ENCODE data around the gene ANKRD23.

Gene ANKRD23

DNA sequence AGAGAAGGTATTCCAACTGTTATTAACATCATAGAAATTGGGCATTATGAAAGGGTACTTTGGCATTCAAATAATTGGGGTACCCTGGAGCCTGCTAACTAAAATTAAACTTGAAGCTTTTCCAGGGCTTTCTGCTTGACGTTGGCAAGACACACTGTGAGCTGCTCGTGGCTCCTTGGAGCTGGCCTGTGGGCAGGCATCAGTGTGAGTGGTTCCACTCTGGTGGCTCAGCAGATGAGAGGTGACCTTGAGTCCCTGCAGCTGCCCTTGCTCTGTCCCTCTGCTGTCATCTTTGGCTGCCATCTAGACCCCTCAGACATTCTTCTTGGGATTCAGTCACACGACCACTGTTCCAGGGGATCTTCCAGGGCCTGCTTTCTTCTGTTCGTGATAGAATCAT, 21.0 kb downstream of the ANKRD23 start:
- Histone ChIP-seq H3K27me3 (ENCODE audit: control insufficient read depth, insufficient read depth, low read length) (no peaks in the 10 kb centered on the region), H3K9ac (ENCODE audit: low read length) (no peak overlapping the region), H3K27ac (ENCODE audit: low read depth, low read length) (peak overlapping the region; percentile 13), H3K4me3 (ENCODE audit: low read length) (no peak overlapping the region), H3K36me3 (ENCODE audit: control insufficient read depth, insufficient read depth, low read length) (peaks cover 11% of the 10 kb centered on the region), H3K4me1 (ENCODE audit: control insufficient read depth, insufficient read depth, low read length) (peaks cover 18% of the 10 kb centered on the region)

DNA sequence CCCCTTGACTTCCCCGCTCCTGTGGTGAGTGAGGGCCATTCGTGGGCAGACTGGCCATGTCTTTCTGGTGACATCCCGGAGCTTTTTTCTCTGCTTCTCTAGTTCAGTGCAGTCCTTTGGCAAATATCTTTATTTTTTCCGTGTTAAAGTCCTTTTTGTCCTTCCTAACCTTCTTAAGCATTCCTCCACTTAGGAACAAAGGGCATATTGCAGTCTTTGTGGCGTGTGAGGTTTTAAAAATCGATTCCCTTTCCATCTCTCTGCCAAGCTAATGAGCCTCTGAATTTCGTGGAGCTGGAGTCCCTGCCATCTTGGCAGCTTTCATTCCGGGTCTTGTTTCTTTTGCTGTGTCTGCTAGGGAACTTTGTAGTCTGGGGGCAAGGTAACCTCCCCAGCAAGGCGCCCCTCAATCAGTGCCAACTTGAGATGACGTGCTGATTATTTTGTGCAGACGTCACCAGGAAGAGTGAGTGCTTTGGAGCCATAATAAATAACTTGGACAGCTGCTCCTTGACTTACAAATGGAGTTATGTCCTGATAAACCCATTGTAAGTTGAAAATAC, 22.6 kb downstream of the ANKRD23 start:
- H3K4me1 ChIP-seq (ENCODE audit: control insufficient read depth, insufficient read depth, low read length), result peaks cover 25% of the 10 kb centered on the region
- H3K9ac ChIP-seq (ENCODE audit: low read length), result no peak overlapping the region
- no peak overlapping the region for H3K4me3 ChIP-seq (ENCODE audit: low read length)
- H3K27ac ChIP-seq (ENCODE audit: low read depth, low read length), result no peak overlapping the region
- H3K27me3 ChIP-seq (ENCODE audit: control insufficient read depth, insufficient read depth, low read length), result no peaks in the 10 kb centered on the region
- H3K36me3 ChIP-seq (ENCODE audit: control insufficient read depth, insufficient read depth, low read length), result peaks cover 6% of the 10 kb centered on the region

DNA sequence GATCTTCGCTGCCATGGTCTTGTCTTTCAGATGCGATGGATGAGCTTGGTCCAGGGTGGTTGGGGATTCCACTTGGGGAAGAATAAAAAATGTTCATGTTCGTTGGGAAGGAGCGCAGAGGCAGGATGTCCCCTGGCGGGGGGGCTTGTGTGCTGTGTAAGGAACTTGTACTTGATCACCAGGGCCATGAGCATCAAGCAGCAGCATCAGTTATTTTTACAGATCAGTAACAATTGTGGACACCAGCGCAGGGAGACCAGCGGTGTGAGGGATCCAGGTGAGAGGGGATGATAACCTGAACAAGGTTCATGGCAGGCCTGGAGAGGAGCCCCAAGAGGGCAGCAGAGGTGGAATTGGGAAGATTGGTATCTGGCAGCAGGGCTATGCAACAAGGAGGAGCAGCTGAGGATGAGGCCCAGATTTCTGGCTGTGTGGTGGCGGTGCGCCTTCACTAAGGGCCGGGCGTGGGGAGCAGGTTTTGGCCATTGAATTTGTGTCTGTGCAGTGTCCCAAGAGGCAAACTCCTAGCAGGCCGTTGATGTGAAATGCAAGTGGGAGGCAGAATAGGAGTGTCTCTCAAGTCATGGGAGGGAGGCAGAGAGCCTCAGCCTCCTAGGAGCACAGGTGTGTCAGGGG, 23.8 kb downstream of the ANKRD23 start:
- peak overlapping the region; percentile 31 for H3K4me3 ChIP-seq (ENCODE audit: low read length)
- H3K27me3 ChIP-seq (ENCODE audit: control insufficient read depth, insufficient read depth, low read length), result no peaks in the 10 kb centered on the region
- no peak overlapping the region for H3K27ac ChIP-seq (ENCODE audit: low read depth, low read length)
- H3K9ac ChIP-seq (ENCODE audit: low read length), result no peak overlapping the region
- H3K36me3 ChIP-seq (ENCODE audit: control insufficient read depth, insufficient read depth, low read length), result peaks cover 6% of the 10 kb centered on the region
- H3K4me1 ChIP-seq (ENCODE audit: control insufficient read depth, insufficient read depth, low read length), result peaks cover 25% of the 10 kb centered on the region

DNA sequence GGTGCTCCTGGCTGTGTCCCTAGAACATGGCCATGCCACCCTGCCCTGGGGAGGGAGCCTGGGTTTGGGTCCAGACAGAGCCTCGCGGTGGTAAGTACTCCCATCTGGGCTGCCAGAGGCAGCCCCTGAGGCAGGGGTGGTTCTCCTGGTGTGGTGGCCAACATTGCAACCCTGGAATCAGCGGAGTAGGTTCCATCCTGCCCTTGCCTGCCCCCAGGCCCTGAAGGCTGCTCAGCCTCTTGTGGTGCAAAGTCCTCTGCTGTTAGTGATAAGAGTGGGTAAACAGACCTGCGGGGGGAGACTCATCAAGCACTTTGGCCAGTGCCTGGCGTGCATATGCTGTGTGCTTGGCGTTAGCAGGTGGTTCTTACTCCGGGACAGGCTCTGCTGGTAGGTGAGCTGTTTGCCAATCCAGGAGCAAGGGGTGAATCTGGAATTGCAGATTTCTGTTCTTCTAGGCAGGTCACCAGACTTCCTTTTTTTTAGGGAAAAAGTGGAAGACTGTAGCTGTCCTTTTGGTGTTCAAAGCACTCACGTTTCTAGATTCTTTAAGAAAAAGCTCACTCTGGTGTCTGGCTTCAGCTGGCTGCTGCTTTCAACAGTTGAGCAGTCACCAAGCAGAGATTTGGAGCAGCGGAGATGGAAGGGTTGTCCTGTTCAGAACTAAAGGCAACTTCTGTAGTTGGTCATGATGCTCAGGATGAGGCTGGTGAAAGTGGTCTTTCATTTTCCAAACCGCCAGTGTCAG, 24.5 kb downstream of the ANKRD23 start:
- Histone ChIP-seq H3K27me3 (ENCODE audit: control insufficient read depth, insufficient read depth, low read length) (no peaks in the 10 kb centered on the region), H3K4me3 (ENCODE audit: low read length) (peak overlapping the region; percentile 31), H3K9ac (ENCODE audit: low read length) (no peak overlapping the region), H3K4me1 (ENCODE audit: control insufficient read depth, insufficient read depth, low read length) (peaks cover 25% of the 10 kb centered on the region), H3K27ac (ENCODE audit: low read depth, low read length) (no peak overlapping the region), H3K36me3 (ENCODE audit: control insufficient read depth, insufficient read depth, low read length) (peaks cover 6% of the 10 kb centered on the region)

DNA sequence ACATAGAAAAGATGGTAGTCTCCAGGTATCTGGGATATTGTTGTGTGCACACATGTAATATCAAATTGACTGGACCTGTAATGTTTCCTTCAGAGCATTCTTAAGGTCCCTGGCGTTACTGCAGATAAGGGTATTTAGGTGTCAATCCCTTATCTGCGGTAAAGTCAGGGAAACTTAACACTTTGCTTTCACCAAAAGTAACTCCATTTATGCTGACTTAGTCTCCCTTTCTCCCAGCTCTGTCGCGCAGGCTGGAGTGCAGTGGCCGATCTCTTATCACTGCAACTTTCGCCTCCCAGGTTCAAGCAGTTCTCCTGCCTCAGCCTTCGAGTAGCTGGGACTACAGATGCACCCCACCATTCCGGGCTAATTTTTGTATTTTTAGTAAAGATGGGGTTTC, 25.9 kb downstream of the ANKRD23 start:
- Histone ChIP-seq H3K36me3 (ENCODE audit: control insufficient read depth, insufficient read depth, low read length) (peaks cover 2% of the 10 kb centered on the region), H3K27me3 (ENCODE audit: control insufficient read depth, insufficient read depth, low read length) (no peaks in the 10 kb centered on the region), H3K4me1 (ENCODE audit: control insufficient read depth, insufficient read depth, low read length) (peaks cover 25% of the 10 kb centered on the region), H3K9ac (ENCODE audit: low read length) (no peak overlapping the region), H3K27ac (ENCODE audit: low read depth, low read length) (no peak overlapping the region), H3K4me3 (ENCODE audit: low read length) (peak overlapping the region; percentile 89)

DNA sequence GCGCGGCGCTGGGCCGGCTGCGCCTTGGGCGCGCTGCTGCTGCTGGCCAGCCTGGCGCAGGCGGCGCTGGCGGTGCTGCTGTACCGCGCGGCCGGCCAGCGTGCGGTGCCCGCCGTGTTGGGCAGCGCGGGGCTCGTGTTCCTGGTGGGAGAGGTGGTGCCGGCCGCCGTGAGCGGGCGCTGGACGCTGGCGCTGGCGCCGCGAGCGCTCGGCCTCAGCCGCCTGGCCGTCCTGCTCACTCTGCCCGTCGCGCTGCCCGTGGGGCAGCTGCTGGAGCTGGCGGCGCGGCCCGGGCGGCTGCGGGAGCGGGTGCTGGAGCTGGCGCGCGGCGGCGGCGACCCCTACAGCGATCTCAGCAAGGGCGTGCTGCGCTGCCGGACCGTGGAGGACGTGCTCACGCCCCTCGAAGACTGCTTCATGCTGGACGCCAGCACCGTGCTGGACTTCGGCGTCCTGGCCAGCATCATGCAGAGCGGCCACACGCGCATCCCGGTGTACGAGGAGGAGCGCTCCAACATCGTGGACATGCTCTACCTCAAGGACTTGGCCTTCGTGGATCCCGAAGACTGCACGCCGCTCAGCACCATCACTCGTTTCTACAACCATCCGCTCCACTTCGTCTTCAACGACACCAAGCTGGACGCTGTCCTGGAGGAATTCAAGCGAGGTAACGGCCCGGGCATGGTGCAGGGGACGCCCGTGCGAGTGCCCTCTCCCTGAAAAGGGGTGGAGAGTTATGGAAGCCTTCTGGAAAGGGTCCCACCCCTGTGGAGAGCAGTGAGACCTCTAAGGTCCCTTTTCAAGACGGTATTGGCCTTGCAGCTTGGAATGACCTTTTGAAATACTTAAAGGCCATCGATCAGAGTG, 26.8 kb downstream of the ANKRD23 start:
- Histone ChIP-seq H3K36me3 (ENCODE audit: control insufficient read depth, insufficient read depth, low read length) (no peaks in the 10 kb centered on the region), H3K27me3 (ENCODE audit: control insufficient read depth, insufficient read depth, low read length) (no peaks in the 10 kb centered on the region), H3K27ac (ENCODE audit: low read depth, low read length) (peak overlapping the region; percentile 57), H3K4me1 (ENCODE audit: control insufficient read depth, insufficient read depth, low read length) (peaks cover 25% of the 10 kb centered on the region), H3K9ac (ENCODE audit: low read length) (no peak overlapping the region), H3K4me3 (ENCODE audit: low read length) (peak overlapping the region; percentile 89)

DNA sequence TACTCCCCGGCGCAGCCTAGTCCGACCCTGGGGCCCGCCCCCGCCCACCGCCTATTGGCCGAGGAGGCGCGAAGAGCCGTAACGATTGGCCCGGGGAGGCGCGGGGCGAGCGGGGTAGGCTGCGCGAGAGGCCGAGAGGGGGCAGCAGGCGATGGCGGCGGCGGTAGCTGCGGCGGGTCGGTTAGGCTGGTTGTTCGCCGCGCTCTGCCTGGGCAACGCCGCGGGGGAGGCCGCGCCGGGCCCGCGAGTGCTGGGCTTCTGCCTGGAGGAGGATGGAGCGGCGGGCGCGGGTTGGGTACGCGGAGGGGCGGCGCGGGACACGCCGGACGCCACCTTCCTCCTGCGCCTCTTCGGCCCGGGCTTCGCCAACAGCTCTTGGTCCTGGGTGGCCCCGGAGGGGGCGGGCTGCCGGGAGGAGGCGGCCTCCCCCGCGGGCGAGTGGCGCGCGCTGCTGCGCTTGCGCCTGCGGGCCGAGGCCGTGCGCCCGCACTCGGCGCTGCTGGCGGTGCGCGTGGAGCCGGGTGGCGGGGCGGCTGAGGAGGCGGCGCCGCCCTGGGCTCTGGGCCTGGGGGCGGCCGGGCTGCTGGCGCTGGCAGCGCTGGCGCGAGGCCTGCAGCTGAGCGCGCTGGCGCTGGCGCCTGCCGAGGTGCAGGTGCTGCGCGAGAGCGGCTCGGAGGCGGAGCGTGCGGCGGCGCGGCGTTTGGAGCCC, 27.5 kb downstream of the ANKRD23 start, which contains the start of gene CNNM3:
Gene CNNM3 (plus strand): TSS at position 142 of the 709 bp plus-strand sequence. CDS start 10 bp downstream, at position 152.
- H3K27ac ChIP-seq (ENCODE audit: low read depth, low read length), result peak within 1 kb of the TSS; percentile 94
- H3K4me1 ChIP-seq (ENCODE audit: control insufficient read depth, insufficient read depth, low read length), result peaks cover 25% of the 10 kb centered on the region
- peak within 1 kb of the TSS; percentile 69 for H3K9ac ChIP-seq (ENCODE audit: low read length)
- H3K27me3 ChIP-seq (ENCODE audit: control insufficient read depth, insufficient read depth, low read length), result no peaks in the 10 kb centered on the region
- H3K4me3 ChIP-seq (ENCODE audit: low read length), result peak within 1 kb of the TSS; percentile 89
- H3K36me3 ChIP-seq (ENCODE audit: control insufficient read depth, insufficient read depth, low read length), result no peaks in the 10 kb centered on the region

DNA sequence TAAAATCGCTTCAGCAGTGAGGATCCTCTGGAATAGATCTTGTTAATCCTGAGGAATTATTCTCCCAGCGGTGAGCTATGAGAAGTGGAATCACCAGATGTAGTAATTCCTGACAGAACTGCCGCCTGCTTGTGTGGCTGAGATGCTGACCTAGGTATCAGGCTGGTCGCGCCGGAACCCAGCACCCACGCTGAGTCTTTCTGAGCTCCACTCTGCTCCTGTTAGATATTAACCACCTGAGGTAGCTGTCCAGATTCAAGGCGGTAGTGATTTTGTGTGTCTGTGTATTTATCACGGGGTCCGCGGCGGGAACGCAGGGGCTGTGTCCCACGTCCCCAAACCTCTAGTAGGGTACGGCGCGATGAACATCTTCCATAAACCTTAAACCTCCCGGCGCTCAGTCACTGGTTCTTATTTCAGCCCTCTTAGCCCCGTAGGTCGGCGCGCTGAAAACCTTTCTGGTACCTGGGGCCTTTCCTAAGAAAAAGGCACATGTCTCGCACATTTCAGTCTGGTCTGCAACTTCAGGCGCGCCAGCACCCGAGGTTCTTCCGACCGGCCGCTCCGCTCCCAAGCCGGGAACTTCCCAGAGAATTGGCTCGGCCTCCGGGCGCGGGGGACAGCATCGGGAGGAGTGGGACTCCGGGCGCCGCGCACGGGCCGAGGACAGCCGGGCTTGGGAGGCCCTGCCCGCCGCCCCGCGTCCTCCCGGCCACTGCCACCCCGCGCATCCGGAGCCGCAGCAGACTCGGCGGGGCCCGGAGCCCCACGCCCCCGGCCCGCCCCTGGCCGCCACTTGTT, 28.3 kb downstream of the ANKRD23 start:
- Histone ChIP-seq H3K4me1 (ENCODE audit: control insufficient read depth, insufficient read depth, low read length) (peaks cover 25% of the 10 kb centered on the region), H3K27ac (ENCODE audit: low read depth, low read length) (peak overlapping the region; percentile 94), H3K27me3 (ENCODE audit: control insufficient read depth, insufficient read depth, low read length) (no peaks in the 10 kb centered on the region), H3K36me3 (ENCODE audit: control insufficient read depth, insufficient read depth, low read length) (peaks cover under 1% of the 10 kb centered on the region), H3K9ac (ENCODE audit: low read length) (peak overlapping the region; percentile 52), H3K4me3 (ENCODE audit: low read length) (peak overlapping the region; percentile 78)

DNA sequence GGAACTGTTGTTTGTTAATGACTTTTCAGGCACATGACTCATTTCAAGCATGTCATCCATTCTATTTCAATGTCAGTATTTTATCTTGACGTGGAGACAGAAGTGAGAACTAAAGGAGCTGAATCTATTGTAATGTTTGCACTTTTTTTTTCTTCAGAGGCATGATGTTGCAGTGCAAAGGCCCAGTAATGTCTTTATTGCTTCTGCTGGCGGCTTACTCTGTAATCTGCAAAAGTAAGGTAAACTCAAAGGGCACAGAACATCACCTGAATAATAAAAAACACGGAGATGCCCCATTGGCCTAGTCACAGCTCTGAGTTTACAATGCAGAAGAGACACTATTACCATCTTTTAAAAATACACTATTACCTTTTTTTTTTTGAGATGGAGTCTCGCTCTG, 30.2 kb downstream of the ANKRD23 start:
- no peaks in the 10 kb centered on the region for H3K27me3 ChIP-seq (ENCODE audit: control insufficient read depth, insufficient read depth, low read length)
- H3K9ac ChIP-seq (ENCODE audit: low read length), result no peak overlapping the region
- no peak overlapping the region for H3K4me3 ChIP-seq (ENCODE audit: low read length)
- peaks cover 14% of the 10 kb centered on the region for H3K4me1 ChIP-seq (ENCODE audit: control insufficient read depth, insufficient read depth, low read length)
- peaks cover 9% of the 10 kb centered on the region for H3K36me3 ChIP-seq (ENCODE audit: control insufficient read depth, insufficient read depth, low read length)
- H3K27ac ChIP-seq (ENCODE audit: low read depth, low read length), result no peak overlapping the region

DNA sequence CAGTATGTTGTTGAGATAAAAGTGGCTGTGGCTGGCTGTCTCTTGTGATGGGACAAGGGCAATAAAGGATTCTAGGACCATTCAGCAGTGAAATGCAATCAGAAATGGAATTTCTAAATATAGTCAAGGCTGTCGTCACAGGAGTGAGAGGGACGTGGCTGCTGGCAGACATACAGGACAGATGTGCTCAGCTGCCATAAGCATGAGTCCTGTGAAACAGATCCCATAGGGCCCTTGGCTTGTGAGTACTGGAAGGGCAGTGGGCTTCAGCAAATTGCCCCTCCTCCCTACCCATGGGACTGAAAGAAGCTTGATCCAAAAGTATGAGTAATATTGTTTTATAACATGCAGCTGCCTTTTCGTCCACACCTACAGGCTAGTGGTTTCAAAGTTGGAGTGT, 31.9 kb downstream of the ANKRD23 start:
- H3K36me3 ChIP-seq (ENCODE audit: control insufficient read depth, insufficient read depth, low read length), result peaks cover 12% of the 10 kb centered on the region
- H3K27ac ChIP-seq (ENCODE audit: low read depth, low read length), result no peak overlapping the region
- H3K4me1 ChIP-seq (ENCODE audit: control insufficient read depth, insufficient read depth, low read length), result no peaks in the 10 kb centered on the region
- H3K4me3 ChIP-seq (ENCODE audit: low read length), result no peak overlapping the region
- no peak overlapping the region for H3K9ac ChIP-seq (ENCODE audit: low read length)
- no peaks in the 10 kb centered on the region for H3K27me3 ChIP-seq (ENCODE audit: control insufficient read depth, insufficient read depth, low read length)

DNA sequence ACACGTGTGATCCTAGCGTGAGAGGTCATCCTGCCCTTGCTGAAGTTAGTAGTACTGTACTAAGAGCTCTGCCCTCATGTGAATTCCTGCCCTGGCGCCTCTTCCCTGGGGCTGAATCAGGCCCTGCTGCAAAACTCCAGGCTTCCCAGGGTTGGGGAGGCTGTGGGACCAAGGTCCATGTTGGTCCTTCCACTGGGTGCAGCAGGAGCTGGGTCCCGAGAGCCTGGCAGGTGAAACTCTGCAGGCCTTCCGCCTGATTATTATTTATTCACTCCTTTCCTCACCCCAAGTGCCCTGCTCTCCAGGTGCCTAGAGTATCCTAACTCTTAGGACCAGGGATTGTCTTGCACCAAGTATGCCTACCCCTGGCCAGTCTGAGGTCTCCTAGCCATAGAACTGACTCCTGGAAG, 33.0 kb downstream of the ANKRD23 start:
- Histone ChIP-seq H3K27ac (ENCODE audit: low read depth, low read length) (no peak overlapping the region), H3K27me3 (ENCODE audit: control insufficient read depth, insufficient read depth, low read length) (no peaks in the 10 kb centered on the region), H3K4me1 (ENCODE audit: control insufficient read depth, insufficient read depth, low read length) (no peaks in the 10 kb centered on the region), H3K9ac (ENCODE audit: low read length) (no peak overlapping the region), H3K4me3 (ENCODE audit: low read length) (no peak overlapping the region), H3K36me3 (ENCODE audit: control insufficient read depth, insufficient read depth, low read length) (peaks cover 12% of the 10 kb centered on the region)
